Left hindlimb (tissue), 1 donor: ENCODE measurements around the gene CCDC137.
"Not testable (repeated sequence)": the region's sequence is repeated elsewhere in the genome, so short reads cannot be mapped to it uniquely, and the experiment has no call there.

Experiments used
- DNase-seq: peaks from one replicate; pipeline ENCODE4 v3.0.0-alpha.2; 2018

CCDC137 gene

DNA sequence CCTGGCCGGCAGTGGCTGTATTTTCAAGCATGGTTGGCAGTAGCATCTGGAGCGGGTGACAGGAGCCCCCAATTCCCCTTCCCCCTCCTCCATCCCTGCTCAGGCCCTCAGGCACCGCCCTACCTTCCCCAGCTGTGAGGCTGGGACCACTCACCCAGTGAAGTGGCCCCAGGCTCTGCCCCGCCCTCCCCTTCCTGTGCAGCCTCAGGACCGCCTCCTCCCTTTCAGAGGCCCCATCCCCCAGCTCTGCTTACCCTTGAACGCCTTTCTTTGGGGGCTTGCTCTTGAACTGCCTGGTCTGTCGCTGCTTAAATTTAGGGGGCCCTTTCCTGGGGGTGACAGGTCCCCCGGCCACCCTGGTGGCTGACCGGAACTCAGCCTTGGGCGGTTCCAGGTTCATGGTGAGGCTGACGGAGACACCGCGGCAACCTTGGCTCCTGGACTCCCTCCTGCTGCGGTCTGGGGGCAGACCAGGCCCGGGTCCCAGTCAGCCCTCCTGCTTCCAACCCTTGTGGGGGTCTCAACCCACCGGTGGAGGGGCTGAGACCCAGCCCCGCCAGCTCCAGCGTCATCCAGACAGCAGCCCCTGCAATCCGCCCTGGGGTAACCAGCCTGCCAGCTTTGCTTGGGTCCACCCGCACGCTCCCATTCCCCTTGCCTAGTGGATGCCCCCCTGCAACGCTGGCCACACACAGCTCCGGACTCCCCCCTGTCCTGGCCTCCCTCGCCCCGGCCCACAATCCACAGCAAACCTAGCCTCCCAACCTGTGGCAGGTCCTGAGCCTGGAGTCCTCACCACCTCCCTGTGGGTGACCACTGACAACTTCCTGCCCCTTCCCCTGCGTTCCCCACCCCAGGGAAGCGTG lies 13.4 kb upstream of the CCDC137 start:
- DNase-seq, result no peak

DNA sequence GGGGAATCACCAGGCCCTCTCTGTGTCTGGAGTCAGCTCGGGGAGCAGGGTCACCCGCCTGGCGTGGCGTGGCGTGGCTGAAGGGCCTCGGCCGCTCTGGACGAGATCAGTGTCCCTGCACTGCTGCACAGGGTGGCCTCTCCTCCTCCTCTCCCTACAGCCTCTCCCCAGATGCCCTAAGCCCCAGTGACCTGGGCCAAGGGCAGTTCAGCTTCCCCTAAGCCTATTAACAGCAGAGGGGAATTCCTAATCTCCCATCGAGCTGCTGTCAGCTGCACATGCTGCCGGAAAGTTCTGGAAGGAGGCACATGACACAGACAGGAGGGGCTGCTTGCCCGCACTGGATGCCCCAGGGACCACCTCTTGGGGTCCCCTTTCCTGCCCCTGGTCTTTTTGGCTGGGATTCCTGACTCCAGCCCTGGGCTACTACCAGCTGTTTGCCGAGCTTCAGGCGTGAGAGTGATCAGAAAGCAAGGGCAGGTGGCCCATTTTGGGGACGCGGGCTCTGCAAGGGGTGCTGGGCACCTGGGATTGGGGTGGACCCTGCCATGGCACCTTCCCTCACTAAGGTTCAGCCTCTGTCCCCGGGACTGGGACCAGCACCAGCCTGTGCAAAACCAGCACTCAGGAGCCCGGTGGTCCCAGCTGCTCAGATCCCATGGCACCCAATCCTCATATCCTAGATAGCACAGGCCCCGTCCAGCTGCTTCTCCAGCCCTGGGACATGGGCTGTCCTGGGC lies 11.0 kb upstream of the CCDC137 start:
- no peak for DNase-seq

DNA sequence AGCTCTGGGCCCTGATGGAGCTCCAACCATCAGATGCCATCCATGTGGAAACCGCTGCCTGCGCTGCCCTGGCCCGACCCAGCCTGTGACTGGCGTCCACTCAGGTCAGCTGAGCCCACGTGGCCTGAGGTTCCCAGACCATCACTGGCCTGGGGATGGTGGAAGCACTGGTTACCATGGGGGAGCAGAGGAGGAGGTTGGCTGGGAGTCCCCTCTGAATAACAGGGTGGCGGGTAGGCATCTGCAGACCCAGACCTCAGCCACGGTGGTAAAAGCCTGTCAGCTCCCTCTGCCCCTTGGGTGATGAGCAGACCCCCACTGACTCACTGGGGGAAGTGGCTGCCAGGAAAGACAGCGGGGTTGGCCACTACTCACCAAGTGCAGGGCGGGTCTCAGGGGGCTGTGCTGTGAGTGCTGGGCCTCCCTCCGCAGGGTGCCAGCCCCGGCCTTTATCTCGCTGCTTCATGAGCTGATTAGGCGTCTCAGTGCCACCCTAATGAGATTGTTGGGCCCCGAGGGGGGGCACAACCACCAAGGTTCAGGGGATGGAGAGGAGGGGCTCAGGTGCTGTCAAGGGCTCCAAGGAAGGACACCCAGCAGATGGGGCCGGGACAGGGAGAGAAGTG lies 10.3 kb upstream of the CCDC137 start, which contains the start of gene PDE6G:
Gene PDE6G (minus strand): TSS at position 425 of the 626 bp plus-strand sequence. CDS start 3,237 bp downstream, outside the sequence.
- DNase-seq, result no peak

DNA sequence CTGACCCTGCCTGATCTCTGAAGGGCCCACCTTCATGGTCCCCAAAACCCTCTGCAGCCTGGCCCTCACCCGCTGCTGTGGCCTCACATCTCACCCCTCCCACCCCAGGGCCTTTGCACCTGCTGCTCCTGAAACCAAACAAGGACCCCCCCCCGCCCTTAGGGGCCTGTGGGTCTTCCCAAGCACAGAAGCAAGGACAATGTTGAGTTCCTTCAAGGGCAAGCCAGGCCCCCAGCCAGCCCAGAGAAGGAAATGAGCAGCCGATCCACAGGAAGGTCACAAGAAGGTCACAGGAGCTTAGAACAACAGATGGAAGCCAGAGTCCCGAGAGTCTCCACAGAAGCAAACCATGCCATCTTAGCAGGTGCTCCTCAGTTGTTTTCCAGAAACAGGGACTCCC lies 9.7 kb upstream of the CCDC137 start:
- DNase-seq, result no peak

DNA sequence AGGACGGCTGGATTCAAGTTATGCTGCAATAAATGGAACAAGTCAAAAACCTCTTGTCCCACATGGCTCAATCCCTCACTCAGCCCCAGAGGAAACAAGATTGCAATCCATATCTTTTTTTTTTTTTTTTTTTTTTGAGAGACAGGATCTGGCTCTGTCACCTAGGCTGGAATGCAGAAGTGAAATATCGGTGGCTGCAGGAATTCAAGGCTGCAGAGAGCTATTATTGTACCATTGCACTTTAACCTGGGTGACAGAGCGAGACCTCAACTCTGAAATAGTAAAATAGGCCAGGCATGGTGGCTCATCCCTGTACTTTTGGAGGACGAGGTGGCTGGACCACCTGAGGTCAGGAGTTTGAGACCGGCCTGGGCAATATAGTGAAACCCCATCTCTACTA lies 7.5 kb upstream of the CCDC137 start:
- DNase-seq, result no peak

DNA sequence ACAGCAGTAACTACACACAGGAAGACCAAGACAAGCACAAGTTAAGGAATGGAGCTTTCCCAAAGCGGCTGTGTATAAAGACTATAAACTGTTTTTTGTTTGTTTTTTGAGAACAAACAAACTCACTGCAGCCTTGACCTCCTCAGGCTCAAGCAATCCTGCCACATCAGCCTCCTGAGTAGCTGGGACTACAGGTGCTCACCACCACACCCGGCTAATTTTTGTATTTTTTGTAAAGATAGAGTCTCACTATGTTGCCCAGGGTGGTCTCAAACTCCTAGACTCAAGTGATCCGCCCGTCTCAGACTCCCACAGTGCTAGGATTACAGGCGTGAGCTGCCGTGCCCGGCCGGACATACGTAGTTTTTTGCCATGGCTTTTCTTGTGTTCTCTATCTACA lies 6.1 kb upstream of the CCDC137 start:
- no peak for DNase-seq

DNA sequence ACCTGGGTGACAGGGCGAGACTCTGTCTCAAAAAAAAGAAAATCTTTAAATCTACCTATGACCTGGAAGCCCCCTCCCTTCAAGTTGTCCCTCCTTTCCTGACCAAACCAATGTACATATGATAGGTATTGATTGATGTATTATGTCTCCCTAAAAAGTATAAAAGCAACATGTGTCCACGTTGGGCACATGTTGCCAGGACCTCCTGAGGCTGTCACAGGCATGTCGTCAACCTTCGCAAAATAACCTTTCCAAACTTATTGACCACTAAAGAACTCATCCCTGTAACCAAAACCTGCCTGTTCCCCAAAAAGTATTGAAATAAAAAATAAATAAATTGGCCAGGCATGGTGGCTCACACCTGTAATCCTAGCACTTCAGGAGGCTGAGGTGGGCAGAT lies 4.5 kb upstream of the CCDC137 start:
- no peak for DNase-seq

DNA sequence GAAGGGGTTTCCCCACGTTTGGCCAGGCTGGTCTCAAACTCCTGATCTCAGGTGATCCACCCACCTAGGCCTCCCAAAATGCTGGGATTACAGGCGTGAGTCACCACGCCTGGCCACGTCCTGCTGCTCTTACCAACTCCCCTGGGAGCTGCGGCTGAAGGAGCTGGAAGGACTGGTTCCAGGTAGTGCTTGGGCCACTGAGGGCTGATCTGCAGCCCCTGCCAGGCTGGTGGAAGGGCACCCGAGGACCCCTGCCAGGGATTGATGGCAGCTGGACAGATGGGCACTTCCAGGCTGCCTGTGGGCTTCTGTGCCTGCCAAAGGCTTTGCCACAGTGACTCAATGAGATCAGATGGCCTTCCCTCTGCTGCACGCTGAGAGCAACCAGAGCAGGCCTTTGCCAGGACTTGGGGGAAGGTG lies 2.5 kb upstream of the CCDC137 start:
- DNase-seq, result no peak

DNA sequence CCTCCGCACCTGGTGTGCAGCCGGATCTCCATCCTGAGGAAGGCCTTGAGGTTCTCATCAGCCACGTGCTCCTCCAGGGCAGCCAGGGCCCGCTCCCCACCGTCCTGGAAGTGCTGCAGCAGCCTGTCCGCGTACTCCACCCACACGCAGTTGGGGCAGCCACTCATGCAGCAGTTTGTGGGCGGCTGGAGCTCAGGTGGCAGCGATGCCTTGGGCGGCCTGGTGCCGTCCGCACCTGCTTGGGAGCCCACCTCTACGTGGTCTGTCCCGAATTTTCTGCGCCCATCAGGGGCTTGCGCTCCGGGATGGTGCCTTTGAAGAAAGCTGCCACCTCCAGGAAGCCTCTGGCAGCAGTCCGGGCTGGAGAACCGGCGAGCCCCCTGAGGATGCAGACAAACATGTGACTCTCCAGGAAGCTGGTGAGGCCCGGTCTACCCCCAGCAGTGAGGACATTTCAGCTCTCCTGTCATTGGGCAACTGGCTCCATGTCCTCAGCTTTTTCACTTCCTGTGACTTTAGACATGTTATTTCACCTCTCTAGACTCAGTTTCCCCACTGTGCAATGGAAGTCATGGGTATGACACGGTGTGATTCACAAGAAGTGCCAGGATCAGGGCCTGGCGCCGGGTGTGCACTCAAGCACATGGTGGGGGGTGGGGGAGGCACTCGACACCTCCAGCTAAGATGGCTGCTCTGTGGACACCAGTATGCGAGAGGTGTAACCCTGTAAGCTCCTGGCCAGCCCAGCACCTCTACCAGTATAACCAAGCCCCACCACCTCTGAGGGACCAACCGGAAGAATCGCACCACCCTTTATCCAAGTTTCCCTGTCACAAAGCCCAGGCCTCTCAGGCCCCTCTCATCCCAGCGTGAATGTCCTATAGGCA lies 1.1 kb upstream of the CCDC137 start:
- DNase-seq, result no peak

DNA sequence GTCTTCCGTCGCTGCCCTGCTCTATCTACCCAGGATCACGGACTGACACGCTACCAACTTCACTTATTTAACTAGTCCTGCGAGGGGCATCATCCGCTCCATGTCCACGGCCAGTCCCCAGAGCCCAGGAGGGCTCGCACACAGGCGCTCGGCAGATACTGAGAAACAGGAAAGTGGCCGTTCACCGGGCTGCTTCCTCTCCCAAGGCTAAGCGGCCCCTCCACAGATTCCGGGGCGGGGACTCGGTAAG lies 520 bp upstream of the CCDC137 start:
- DNase-seq, result no peak

DNA sequence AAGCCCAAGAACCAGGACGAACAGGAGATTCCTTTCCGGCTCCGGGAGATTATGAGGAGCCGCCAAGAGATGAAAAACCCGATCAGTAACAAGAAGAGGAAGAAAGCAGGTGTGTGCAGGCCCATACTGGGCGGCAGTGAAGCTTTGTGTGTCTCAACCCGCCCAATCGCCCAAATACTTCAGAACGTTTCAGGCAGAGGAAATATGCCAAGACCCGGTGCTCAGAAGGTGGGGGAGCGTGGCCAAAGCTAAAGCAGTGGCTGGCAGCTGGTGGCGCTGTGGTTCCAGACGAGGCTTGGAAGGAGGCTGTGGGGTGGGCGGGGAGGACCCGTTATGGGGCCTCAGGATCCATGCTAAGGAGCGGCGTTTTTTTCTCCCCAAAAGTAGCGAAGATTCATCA lies 1.2 kb downstream of the CCDC137 start:
- DNase-seq, result no peak

DNA sequence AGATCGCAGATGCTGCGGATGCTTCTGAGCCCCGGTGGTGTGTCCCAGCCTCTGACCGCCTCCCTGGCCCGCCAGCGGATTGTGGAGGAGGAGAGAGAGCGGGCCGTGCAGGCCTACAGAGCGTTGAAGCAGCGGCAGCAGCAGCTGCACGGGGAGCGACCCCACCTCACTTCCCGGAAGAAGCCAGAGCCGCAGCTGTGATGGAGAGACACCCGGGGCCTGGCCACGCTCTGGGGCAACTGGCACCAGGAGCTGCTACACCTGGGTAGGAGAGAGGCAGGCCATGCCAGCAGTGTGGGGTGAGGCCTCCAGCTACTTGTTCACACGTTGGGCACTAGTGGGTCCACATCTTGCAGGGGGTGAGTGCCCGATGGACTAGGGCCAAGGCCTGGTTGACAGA lies 6.0 kb downstream of the CCDC137 start:
- no peak for DNase-seq

DNA sequence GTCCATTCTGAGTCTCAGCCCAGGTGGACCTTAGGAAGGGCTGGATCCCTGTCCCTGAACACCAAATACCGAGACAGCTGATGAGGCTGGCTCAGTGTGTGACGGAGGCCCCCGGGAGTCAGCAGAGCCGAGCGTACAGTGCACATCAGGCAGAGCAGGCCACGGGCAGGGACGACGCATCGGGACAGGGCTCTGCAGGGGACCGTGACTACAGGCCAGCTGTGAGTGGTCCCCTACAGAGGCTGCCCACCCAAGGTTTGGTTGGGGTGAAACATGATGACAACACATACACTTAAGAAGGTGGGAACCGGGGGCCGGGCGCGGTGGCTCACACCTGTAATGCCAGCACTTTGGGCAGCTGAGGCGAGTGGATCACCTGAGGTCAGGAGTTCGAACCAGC lies 6.4 kb downstream of the CCDC137 start:
- no peak for DNase-seq

DNA sequence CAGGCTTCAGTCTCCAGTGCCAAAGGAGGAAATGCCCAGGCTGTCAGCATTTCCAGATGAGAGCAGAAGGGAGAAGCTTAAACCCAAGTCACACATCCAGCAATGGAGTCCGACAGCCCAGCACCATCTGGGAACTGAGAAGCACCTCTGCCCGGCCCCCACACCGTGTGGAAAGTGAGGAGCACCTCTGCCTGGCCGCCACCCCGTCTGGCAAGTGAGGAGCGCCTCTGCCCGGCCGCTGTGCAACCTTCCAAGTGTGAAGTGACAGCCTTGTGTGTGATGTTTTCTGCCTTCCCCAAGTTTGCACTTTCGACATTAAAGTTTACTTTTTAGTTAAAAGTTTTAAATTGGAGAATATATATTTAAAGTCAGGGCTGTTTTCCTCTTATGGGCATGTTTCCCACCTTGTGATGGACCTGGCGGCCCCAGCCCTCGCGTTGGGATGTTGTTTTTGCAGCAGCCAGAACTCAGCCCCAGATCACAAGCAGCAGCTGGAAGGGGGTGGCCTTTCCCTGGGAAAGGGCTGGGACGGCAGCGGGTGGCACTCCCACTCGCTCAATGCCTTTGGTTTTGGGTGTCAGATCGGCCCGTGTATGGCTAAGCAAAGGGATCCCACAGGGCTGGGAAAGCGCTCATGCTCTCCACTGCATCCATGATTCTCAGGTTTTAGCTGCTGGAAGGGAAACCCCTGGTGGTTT lies 7.2 kb downstream of the CCDC137 start:
- DNase-seq, result no peak

DNA sequence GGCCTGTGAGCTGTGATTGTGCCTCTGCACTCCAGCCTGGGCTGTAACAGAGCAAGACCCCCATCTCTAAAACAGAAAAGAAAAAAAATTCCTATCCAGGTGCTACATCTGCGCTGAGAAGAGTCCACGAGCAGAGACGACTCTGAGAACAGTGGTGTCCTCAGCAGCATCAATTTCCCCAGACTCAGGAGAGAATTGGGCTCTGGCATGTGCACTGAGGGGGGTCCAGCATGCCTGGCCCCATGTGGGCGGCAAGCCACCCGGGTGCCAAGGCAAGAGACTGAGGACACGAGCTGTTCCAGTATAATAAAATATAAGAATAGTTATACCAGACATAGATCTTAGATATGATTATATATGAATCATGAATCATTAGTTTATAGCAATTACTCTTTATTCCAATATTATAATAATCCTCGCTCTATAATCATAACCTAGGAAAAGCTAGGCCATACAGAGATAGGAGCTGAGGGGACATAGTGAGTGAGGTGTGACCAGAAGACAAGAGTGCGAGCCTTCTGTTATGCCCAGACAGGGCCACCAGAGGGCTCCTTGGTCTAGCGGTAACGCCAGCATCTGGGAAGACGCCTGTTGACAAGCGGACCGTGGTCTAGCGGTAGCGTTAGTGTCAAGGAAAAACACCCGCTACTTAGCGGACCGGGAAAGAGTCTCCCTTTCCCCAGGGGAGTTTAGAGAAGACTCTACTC lies 9.1 kb downstream of the CCDC137 start:
- not testable (repeated sequence) for DNase-seq

DNA sequence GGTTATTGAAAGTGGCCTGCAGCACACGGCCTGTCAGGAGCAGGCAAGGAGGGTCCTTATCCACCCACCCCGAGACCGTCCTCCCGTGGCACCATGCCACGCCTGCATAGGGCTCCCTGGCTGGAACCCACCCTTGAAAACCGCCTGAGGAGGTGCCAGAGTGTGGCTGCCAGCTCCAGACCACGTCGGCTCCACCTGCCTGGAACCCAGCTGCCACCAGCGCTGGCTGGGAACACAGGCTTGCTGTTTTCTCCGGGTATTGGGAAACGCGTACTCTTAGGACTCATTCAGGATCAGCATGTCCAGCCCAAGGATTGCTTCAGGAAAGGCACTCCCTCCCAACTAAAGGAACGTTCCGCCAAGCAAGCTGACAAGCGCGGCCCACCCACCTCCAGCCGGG lies 10.4 kb downstream of the CCDC137 start:
- DNase-seq, result no peak

DNA sequence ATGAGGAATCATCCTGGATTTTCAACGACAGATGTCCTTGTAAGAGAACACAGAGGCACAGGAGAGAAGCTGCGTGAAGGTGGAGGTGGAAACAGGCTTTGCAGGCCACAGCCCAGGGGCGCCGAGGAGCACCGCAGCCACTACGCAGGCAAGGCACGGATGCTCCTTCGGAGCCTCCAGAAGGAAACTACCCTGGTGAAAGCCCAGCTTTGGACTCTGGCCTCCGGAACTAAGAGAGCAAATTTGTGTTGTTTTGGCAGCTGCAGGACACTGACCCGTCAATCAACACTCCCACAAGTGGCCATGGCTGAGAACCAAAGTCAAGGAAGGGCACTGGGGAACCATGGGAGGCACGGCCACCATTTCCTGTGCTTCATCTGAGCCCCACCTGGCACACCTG lies 13.6 kb downstream of the CCDC137 start:
- no peak for DNase-seq

DNA sequence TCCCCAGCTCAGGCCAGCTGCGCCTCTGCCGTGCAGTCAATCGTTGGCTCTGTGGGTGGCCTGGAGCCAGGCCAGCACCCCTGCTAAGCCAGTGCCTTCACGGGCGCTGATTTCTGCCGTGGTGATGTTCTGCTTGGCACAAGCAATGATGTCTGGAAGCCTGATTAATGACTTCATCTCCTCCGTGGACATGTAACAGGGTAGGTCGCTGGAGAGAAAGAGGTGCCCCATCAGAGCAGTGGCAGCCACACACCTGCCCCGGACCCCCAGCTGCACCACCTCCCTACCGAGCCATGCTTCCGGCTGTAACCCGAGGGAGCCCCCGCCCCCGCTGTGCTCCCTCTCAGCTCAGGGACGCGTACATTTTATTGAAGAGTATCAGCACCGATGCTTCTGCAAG lies 15.1 kb downstream of the CCDC137 start:
- DNase-seq, result no peak

DNA sequence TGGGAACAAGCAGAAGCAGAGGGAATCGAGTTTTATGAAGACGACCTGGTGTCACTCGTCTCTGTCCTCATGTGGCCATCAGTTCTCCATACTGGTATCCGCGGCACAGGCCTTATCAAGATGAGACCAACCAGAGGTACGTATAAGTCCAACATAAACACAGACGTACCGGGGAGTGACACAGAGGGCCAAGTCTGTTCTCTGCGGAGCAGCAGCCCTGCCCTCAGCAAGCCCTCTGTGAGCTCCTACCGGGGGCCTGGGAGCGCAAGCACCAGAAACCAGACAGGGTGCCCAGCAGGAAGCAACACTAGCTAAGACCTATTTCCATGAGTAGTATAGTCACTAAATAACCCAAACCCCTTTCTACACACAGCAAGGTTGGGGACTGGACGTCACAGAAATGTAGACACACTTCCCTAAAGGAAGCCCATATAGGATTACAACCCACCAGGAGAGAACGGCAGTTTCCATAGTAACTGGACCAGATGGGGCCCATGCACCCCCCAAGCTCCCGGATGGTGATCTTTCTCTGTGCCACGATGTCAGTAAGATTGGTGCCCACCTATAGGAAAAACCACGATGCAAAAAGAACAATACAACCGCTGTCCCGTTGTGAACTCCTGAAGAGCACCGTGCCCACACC lies 16.1 kb downstream of the CCDC137 start:
- no peak for DNase-seq

DNA sequence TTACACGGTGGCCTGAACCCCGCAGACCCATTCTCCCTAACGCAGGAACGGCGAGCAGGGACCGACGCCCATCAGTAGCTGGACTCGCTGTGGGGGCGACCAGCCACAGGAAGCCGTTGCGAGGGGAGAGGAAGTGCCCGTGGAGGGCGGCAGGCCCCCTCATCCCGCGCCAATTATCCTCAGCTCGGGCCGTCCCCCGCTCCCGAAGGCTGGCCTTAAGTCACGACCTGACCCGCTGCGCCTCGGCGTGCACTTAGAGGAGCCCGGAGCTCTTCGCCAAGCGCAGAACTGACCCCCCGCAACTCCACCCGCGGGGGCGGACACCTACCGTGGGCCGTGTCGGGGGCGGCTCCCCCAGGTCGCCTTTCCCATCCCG lies 16.7 kb downstream of the CCDC137 start:
- no peak for DNase-seq
